Measurements from ENCODE around the gene DMP1. TPM values are rescaled to one million over a fixed set of nuclear protein-coding genes. Genes with fewer than 3 reads are reported as not detected.

DMP1 gene, protein sequence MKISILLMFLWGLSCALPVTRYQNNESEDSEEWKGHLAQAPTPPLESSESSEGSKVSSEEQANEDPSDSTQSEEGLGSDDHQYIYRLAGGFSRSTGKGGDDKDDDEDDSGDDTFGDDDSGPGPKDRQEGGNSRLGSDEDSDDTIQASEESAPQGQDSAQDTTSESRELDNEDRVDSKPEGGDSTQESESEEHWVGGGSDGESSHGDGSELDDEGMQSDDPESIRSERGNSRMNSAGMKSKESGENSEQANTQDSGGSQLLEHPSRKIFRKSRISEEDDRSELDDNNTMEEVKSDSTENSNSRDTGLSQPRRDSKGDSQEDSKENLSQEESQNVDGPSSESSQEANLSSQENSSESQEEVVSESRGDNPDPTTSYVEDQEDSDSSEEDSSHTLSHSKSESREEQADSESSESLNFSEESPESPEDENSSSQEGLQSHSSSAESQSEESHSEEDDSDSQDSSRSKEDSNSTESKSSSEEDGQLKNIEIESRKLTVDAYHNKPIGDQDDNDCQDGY
- total RNA-seq: not detected

DNA sequence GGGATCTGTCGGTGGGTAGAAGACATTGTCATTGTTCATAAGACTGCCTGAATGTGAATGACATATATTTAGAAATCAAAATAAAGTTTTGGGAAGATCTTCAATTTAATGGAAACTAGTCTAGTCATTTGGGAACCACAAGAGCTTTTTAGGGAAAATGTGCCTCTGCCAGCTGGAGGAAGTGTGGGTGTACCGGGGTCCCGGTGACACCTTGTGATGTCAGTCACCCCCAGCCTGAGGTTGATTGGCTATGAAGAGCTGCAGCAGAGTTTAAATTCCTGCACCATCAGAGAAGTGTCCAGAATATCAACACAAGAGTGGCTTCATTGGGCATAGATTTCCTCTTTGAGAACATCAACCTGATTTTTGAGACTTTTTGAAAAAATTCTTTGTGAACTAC is at the start of gene DMP1:
Gene DMP1, plus strand, starts transcription at position 301 of the 400 bp plus-strand sequence. CDS start 6,213 bp downstream, outside the sequence.
- no peak for DNase-seq (ENCODE audit: low spot score)

DNA sequence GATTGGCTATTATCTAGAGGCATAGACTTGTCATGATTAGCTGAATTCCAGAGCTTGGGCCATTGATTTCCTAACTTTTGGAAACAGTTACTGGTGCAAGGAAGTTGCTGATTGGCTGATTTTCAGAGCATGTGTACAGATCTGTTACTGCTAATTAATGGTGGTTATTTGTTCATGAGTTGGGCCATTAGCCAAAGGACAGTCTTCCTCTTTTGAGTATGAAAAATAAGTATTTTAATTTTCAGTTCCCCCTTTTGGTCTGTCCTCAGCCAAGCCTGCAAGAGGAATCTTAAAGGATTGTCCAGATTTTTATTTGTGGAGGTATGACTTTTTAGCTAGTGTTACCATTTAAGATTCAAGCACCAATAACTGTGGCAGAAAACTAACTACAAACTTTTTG is 48.7 kb upstream of the DMP1 start:
- no peak for DNase-seq (ENCODE audit: low spot score)

DNA sequence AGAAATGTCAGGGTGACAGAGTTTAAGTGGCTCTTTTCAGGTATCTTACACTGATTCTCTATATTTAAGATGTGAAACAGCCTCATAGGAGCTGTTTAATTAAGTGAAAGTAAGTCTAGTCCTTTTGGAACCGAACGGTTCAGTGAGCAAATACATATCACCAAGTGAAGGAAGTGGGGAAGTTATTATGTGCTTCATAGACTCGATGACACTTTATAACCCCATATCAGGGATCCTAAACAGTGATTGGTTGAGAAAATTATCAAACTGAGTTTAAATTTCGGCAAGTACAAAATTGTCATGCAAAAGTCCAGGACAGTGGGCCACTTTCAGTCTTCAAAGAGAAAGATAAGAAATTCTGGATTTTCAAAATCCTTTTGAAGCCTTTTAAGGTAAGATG is 41.9 kb upstream of the DMP1 start, which contains the start of gene DSPP:
Gene DSPP, plus strand, starts transcription at position 301 of the 400 bp plus-strand sequence. CDS start 2,380 bp downstream, outside the sequence.
- DNase-seq (ENCODE audit: low spot score): no peak

DNA sequence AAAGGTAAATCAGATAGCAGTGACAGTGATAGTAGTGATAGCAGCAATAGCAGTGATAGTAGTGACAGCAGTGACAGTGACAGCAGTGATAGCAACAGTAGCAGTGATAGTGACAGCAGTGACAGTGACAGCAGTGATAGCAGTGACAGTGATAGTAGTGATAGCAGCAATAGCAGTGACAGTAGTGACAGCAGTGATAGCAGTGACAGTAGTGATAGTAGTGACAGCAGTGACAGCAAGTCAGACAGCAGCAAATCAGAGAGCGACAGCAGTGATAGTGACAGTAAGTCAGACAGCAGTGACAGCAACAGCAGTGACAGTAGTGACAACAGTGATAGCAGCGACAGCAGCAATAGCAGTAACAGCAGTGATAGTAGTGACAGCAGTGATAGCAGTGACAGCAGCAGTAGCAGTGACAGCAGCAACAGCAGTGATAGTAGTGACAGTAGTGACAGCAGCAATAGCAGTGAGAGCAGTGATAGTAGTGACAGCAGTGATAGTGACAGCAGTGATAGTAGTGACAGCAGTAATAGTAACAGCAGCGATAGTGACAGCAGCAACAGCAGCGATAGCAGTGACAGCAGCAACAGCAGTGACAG is 35.7 kb upstream of the DMP1 start:
- DNase-seq (ENCODE audit: low spot score): no peak

DNA sequence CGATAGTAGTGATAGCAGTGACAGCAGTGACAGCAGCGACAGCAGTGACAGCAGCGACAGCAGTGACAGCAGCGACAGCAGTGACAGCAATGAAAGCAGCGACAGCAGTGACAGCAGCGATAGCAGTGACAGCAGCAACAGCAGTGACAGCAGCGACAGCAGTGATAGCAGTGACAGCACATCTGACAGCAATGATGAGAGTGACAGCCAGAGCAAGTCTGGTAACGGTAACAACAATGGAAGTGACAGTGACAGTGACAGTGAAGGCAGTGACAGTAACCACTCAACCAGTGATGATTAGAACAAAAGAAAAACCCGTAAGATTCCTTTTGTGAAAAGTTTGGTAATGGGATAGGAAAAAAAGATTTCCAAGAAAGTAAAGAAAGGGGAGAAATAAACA is 33.8 kb upstream of the DMP1 start:
- no peak for DNase-seq (ENCODE audit: low spot score)

DNA sequence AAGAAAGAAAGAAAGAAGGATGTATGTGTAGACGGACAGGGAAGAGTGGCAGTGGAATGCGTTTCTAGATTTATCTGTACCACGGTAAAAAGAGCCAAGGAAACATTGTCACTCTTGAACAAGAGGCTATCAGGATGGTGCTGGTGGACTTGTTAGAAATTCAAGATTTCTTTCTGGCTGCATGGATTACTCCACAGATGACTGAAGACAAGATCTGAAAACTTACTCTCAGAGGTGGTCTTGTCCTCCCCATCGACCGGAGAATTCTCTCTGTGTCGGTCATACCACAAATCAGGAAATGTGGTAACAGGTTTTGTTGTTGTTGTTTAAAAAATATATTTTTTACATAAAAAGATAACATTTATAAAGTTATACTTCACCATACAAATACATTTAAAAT is 30.0 kb upstream of the DMP1 start:
- no peak for DNase-seq (ENCODE audit: low spot score)

DNA sequence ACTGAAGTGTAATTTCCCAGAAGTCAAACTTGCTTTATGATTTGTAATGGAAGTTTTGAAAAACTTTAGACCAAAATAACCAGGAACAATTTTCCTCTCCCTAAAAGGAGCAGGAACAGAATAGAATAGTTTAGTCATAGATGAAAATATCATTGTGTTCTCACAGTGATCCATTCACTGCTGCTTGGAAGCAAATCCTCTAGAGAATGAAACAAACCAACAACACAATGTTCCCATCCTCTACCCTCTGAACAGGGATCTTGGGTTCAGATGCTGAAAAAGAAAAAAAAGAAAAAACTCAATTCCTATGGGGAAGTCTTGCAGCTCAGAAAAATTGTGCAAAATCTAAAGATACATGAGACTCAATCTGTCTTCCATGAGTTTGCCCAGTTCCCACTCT is 29.6 kb upstream of the DMP1 start:
- no peak for DNase-seq (ENCODE audit: low spot score)

DNA sequence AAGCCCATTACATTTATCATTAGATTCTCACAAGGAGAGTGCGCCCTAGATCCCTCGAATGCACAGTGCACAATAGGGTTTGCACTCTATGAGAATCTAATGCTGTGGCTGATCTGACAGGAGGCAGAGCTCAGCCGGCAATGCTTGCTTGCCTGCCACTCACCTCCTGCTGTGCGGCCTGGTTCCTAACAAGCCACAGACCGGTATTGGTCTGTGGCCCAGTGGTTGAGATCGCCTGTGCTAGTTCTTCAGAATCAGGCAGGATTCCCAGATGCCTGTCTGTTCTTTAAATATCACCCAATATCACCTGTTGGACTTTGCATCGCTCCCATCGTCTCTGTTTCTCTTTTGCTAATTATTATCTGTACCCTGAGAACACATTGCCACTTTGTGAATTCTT is 27.8 kb upstream of the DMP1 start:
- no peak for DNase-seq (ENCODE audit: low spot score)

DNA sequence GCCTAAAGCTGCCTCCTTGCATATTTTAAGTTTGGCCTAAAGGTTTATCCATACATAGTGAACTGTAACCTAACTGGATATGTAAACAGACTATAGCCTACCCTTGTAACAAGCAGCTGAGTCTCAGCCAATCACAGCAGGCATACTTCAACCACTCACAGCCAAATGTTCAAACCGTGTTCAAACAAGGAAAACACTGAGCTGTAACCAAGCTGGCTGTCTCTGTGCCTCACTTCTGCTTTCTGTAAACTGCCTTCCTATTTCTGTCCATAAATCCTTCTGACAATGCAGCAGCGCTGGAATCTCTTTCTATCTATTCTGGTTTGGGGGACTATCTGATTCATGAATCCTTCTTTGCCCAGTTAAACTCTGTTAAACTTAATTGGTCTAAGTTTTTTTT is 25.4 kb upstream of the DMP1 start:
- no peak for DNase-seq (ENCODE audit: low spot score)

DNA sequence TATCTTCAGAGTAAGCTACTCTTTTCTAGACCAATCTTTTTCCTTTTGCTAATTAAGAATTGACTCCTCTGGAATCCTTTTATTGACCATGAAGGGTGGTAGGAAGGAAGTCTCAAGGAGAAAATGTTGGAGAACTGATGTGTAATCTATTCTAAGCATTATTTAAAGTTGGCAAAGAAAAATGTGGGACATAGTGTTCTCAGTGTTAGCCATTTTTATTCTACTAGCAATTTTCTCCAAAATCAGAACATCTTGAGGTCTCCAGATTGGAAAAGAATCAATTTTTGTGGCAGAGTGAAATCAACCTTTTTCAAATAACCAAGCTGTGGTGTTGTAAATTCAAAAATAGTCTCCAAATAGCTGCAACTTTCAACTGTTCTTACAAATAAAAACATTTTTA is 18.4 kb upstream of the DMP1 start:
- DNase-seq (ENCODE audit: low spot score): no peak

DNA sequence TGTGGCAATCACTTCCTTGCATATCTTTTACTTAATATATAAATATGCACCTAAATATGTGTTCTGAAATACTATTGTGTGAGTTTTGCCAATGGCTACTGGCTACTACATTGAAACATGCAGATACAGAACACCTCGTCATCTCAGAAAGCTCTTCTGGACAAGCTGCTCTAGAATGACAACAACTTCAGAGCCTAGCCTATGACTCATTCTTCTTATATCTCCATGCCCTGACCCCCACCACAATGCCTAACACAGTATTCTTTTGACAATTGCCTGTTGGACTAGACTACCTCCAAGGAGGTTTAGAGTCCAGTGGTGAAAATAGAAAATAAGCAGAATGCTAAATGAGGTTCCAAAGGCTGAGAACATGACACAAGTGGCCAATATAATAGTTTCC is 17.6 kb upstream of the DMP1 start:
- no peak for DNase-seq (ENCODE audit: low spot score)

DNA sequence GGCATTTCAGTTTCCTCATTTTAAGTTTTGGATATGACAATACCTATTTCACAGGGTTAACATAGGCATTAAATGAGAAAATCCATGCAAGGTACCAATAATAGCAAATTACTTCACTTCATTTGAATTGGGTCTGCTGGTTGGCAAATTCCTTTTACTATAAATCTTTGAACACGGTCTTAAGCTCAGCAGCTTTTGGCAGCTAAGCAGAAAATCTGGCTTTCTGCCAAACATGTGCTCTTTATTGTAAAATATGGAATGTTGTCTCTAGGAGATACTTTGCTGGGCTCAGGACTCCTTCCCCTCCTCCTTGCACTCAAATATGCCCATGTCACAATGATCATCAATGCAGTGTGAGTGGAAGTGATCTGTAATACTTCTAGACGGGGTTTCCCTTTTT is 16.8 kb upstream of the DMP1 start:
- no peak for DNase-seq (ENCODE audit: low spot score)

DNA sequence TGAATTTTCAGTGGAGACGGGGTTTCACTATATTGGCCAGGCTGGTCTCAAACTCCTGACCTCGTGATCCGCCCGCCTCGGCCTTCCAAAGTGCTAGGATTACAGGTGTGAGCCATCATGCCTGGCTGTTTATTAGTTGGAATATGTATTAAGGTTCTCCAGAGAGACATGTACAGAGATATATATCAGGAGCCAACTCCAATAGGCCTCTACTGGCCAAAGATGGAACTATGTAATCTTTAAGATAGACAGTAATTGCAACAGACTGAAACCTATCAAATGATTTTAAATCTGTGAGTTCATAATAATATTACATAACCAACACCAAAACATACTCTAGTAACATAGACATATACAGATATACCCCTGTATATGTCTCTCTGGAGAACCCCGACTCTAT is 5.8 kb upstream of the DMP1 start:
- no peak for DNase-seq (ENCODE audit: low spot score)

DNA sequence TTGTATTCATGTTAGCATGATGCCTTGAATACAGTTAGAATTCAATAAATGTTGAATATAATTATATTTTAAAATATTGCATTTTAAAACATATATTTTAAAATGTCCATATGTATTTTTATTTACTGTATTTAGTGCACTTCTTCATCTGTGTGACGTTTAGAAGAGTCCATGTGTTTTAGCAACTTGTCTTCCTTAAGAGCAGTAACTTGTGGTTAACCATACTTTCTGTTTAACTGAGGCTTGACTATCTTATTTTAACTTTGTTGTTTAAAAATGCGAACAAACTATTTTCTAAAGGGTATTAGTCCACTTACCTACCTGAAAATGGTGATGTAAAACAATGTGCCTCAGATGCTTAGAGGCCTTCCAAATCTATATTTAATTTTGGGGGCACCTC is 858 bp downstream of the DMP1 start:
- DNase-seq (ENCODE audit: low spot score): no peak

DNA sequence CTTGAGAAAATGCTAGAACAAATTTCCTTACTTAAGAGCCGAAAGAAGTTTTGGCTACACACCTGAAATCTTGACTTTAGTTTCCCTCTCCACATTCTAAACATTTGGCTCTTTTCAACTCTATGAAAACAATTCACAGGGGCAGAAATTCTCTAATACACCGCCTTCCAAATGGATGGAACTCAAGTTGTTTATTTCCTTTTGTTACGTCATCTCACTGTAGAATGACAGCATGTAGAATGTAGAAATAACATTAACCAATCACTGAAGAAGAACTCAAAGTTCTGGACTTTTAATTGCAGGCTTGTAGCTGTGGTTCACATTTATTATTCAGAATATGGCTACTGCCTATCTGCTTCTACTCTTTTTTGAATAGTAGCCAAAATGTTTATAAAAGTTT is 1.9 kb downstream of the DMP1 start:
- no peak for DNase-seq (ENCODE audit: low spot score)

DNA sequence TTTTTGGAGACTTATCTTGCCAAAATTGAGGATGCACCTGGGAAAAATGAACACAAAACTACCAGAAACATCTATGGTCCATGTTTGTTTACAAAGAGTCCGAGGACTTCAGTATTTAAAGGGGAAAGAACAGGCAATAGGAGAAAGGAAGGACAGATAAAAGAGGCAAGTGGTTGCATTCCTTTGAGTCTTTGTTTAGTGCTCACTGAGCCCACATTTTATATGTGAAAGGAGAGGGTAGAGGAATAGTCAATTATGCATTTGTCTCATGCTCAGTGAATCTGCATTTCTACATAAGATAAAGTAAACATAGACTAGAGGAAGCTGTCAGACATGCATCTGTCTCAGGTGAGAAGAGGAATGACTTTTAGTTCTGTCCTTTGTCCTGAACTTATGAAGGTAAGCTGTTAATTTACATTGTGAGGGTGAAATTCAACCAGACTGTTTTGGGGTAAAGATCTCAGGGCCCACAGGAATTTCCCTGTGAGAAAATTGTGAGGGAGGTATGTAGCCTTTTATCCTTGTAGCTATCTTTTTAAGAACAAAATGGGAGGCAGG is 4.5 kb downstream of the DMP1 start:
- DNase-seq (ENCODE audit: low spot score): no peak

DNA sequence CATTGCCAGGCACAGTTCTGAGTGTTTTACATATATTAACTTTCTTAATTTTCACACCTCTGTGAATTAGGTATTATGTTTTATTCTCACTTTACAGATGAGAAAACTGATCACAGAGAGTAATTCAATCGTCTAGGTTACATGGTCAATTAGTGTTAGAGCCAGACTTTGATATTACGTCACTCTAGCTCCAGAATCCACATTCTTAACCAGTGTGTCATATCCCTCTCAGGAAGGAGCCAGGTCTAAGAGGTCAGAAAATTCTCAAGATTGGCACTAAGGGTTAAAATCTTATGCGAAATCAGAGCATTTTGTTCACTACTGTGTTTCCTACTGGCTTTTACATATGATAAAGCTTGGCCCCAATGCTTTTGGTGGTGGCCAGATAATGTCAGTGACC is 7.4 kb downstream of the DMP1 start:
- DNase-seq (ENCODE audit: low spot score): no peak

DNA sequence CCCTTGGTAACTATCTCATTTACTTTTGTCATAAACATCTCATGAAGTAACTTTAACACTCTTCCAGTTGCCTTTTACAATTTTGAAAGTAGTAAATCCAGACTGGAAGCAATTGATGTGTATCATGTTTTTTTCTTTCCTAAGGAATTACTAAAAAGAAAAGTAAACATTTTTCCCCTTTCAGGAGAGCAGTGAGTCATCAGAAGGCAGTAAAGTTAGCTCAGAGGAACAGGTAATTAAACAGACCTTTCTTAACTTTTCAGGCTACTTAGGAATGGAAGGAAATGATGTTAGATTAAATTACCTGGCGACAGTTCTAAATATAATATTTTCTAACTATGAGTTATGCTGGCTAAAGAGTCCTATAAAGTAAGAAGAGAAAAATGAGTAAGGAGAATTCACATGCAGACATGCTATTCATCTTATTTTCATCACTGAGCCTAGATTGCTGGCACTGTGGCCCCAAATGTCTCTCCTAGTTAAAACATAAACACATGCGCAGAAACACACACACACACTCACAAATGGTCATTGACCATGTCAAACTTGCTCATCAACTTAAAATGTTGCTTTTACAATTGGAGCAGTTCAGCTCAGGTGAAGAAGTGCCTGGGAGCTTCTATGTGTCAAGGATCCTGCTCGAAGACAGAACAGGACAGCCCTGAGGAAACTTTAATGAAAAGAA is 9.3 kb downstream of the DMP1 start:
- DNase-seq (ENCODE audit: low spot score): no peak

DNA sequence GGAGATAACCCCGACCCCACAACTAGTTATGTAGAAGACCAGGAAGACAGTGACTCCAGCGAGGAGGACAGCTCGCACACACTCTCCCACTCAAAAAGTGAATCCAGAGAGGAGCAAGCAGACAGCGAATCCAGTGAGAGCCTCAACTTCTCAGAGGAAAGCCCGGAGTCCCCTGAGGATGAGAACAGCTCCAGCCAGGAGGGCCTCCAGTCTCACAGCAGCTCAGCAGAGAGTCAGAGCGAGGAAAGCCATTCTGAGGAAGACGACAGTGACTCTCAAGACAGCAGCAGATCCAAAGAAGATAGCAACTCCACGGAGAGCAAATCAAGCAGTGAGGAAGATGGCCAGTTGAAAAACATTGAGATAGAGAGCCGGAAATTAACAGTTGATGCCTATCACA is 12.8 kb downstream of the DMP1 start:
- DNase-seq (ENCODE audit: low spot score): no peak

DNA sequence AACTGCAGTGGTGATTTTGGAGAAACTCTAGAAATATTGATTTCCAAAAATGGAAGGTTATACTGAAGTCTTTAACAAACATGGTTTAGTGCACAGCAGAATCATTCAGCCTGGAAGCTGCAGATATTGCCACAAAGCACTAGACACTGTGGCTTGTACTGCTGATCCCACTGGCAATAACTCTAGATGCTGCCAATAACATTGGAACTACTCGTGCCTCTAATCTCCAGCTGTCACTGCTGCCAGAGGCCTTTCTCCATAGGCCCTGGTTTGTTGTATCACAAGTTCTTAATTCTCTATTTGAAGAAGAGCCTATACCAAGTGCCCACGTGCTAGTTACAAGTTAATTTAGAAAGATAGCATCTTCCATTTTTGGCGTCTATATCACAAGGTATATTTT is 19.3 kb downstream of the DMP1 start:
- DNase-seq (ENCODE audit: low spot score): no peak

DNA sequence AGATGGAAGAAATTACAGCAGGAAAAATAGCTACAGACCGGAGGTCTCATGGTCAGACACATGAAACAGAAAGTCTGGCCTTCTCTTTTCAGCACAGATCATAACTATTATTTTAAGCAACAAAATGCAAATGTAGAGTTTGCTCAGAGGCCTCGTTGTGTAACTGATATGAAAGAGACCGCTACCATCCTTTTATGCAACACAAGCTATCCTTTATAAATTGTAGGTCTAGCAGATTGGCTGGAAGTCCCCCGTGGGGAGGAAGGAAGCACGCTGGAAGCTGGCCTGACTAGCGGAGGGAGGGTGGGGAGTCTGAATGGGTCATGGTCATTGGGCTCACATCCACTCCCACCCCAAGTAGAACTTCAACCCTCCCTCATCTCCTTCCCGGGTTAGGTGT is 27.7 kb downstream of the DMP1 start:
- DNase-seq (ENCODE audit: low spot score): no peak

DNA sequence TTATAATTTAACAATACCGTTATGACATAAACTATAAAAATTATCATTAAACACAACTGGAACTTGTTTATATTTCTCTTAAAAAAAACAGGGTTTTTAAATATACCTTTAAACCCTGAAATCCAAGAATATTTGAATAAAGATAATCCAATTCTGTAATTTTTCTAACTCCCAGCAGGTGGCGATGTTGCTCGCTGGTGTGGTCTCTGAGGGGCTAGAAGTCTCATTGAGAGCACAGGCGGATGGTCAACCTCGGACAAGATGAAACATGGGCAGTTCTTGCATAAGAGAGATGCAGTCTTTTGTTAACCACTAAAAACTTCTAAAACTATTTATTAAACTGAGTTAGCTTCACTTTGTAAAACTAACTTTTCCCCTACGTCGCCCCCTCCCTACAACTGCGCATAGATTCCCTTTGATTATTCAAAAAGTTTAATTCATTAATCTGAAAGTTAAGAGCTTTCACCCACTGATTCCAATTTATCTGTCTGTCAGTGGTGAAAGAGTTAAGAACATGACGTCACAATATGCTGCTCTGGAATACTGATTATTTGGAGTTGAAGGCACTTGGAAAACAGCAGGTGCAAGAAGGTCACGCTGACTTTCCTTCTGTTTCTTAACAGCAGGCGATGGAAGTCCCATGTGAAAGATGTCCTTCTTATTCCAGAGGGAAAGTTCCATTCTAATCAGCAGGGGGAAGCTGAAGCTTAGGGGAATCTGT is 29.5 kb downstream of the DMP1 start:
- peak; percentile 18 for DNase-seq (ENCODE audit: low spot score)

Measured in mucosa of gallbladder (tissue), 1 donor.